GM19324 (cell line): Measurements from ENCODE around the gene MFGE8.
A peak's percentile ranks its signal among the peaks of the same experiment; 100 is the strongest.
"Not testable (repeated sequence)": the region's sequence is repeated elsewhere in the genome, so short reads cannot be mapped to it uniquely, and the experiment has no call there.

Experiments used
- ATAC-seq: cut with Tn5 transposase; IDR thresholded peaks from one replicate; pipeline ENCODE4 v1.9.1; 2021; ENCODE audit warnings: mild to moderate bottlenecking, moderate library complexity; ENCODE audit not compliant: unreplicated experiment, low FRiP score

Gene MFGE8, protein sequence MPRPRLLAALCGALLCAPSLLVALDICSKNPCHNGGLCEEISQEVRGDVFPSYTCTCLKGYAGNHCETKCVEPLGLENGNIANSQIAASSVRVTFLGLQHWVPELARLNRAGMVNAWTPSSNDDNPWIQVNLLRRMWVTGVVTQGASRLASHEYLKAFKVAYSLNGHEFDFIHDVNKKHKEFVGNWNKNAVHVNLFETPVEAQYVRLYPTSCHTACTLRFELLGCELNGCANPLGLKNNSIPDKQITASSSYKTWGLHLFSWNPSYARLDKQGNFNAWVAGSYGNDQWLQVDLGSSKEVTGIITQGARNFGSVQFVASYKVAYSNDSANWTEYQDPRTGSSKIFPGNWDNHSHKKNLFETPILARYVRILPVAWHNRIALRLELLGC

DNA sequence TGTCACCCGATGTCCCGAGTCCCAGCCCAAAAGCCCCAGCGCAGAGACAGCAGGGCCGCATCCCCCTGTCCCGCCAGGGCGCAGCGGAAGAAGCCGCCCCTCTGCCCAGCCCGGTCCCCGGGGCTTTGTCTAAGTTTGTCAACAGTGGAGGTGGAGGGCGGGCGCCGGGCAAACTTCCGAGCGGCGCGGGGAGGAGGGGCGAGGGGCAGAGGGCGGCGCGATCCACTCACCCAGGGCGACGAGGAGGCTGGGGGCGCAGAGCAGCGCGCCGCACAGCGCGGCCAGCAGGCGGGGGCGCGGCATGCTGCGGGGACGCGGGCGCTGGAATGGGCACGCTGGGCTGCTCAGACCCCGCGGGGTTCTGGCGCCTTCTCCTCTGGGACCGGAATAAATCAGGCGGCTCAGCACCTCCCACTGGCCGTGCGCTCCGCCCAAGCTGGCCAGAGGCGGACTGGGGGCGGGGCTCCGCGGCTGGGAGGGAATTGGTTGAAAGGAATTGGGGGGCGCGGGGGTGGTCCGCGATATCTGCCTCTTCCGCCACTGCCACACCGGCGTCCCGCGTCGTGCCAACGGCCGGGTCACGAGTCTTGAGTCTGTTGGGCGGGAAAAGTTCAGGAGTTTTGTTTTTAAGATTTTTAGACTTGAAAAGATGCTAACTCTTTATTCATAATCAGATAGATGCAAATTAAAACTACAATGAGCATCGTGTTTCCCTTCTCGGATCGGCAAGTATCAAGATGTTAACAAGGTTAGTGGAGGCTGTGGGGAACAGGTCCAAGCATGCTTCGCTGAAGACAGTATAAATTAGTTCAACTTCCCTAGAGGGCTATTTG, at the start of gene MFGE8:
Gene MFGE8 (minus strand): TSS at position 363 of the 833 bp plus-strand sequence. CDS start 60 bp downstream, at position 303.
- ATAC-seq, result peak; percentile 70

GRCh38 chr15:88959445-88959844, 46.3 kb upstream of the MFGE8 start:
- ATAC-seq, result no peak

- no peak for ATAC-seq
Measured at GRCh38 chr15:88956906-88957305, 43.7 kb upstream of the MFGE8 start.

DNA sequence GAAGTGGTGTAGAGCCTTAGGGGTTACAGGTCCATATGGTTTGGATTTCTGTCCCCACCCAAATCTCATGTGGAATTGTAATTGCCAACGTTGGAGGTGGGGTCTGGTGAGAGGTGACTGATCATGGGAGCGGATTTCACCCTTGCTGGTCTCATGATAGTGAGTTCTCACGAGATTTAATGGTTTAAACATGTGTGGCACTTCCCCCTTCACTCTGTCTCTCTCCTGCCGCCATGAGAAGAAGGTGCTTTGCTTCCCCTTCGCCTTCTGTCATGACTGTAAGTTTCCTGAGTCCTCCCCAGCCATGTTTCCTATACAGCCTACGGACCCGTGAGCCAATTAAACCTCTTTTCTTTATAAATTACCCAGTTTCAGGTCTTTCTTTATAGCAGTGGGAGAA, 43.1 kb upstream of the MFGE8 start:
- ATAC-seq, result no peak

GRCh38 chr15:88954431-88955277, 41.5 kb upstream of the MFGE8 start:
- no peak for ATAC-seq

DNA sequence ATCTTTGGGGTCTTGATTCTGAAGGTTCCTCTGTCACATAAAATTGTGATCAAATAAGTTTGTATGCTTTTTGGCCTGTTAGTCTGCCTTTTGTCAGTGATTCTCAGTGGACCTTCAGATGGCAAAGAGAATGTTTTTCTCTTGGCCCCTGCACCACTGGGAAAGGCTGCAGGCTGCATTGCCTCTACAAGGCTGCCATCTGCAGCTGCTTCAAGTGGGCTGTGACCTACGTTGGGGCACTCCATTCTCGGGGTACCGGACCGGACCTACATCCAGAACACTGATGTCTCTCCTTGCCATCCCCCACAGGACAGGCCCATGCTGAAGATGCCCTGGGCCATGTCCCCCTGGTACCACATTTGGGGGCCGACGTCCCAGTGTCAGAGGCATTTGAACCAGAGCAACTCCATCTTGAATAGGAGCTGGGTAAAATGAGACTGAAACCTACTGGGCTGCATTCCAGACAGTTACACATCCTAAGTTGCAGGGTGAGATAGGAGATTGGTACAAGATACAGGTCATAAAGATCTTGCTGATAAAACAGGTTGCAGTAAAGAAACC, 37.5 kb upstream of the MFGE8 start:
- ATAC-seq, result no peak

DNA sequence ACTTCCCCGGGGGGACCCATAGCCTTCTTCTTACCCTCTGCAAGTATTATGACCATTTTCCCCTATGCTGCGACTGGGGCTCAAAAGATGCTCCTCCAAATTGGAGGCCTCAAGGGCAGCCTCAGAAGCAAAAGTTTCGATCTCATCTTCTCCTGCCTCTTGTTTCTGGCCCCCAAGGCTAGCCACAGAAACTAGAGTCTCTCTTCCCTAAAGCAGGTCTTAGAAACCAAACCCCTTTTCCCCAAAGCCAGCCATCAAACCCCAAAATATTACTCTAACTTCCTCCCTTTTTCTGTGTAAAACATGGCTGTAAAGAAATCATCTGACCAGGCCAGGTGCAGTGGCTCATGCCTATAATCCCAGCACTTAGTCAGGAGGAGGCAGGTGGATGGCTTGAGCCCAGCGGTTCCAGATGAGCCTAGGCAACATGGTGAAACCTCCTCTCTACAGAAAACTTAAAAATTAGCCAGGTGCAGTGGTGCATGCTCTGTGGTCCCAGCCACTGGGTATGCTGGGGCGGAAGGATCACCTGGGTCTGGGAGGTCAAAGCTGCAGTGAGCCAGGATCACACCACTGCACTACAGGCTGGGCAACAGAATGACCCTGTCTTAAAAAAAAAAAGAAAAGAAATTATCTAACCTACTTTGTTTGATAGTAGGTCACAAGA, 36.7 kb upstream of the MFGE8 start:
- ATAC-seq, result no peak

GRCh38 chr15:88940110-88940675, 27.0 kb upstream of the MFGE8 start:
- no peak for ATAC-seq

- no peak for ATAC-seq
Measured at GRCh38 chr15:88939486-88939806, 26.3 kb upstream of the MFGE8 start.

DNA sequence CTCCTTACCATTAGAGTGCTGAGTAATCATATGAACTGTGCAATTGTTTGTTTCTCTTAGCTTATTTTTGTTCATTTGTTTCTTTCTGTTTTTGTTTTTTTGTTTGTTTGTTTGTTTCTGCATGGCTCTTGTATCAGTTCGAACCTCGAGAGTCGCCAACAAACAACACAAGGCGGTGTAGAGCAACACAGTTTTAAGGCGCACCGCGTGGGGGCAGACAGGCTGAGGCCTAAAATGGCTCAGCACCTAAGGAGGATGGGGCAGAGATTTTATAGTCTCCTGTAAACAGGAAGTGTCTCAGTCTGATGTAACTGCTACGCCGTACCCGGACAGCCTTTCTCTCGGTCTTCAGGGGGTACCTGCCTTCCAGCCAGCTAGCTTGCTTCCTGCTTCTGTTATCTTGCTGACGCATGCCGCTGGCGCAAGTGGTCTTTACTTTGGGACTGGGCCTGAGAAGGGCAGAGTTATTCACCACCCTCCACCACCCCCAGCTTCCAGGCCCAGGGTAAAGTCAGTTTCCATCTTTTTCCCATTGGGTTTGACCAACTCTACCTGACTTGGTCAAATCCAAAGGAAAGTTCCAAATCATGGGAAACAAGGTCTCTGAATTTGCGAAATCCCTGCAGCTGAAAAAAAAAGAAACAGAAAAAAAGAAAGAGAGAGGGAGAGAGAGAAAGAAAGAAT, 25.8 kb upstream of the MFGE8 start:
- ATAC-seq, result no peak

- ATAC-seq, result not testable (repeated sequence)
Measured at GRCh38 chr15:88934449-88934848, 21.3 kb upstream of the MFGE8 start.

GRCh38 chr15:88932875-88933330, 19.7 kb upstream of the MFGE8 start:
- ATAC-seq, result no peak

- no peak for ATAC-seq
Measured at GRCh38 chr15:88932271-88932874, 19.2 kb upstream of the MFGE8 start.

DNA sequence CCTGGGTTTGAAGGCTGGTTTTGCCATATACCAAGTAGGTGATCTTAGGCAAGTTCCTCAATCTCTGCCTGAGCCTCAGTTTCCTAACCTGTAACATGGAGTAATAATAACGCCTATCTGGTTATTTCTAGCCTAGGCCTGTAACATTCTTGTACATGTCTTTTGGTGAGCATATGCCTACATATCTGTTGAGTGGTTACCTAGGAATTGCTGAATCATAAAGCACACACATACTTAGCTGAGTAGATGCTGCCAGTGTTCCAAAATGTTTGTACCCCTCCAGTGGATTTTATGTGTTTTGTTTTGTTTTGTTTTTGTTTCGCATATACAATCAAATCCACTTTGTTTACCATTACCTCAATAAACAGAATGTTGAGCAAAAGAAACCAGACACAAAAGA, 17.4 kb upstream of the MFGE8 start:
- ATAC-seq, result no peak

- not testable (repeated sequence) for ATAC-seq
Measured at GRCh38 chr15:88929358-88930098, 16.3 kb upstream of the MFGE8 start.

GRCh38 chr15:88928192-88928591, 15.0 kb upstream of the MFGE8 start:
- not testable (repeated sequence) for ATAC-seq

GRCh38 chr15:88925648-88926047, 12.5 kb upstream of the MFGE8 start:
- not testable (repeated sequence) for ATAC-seq

DNA sequence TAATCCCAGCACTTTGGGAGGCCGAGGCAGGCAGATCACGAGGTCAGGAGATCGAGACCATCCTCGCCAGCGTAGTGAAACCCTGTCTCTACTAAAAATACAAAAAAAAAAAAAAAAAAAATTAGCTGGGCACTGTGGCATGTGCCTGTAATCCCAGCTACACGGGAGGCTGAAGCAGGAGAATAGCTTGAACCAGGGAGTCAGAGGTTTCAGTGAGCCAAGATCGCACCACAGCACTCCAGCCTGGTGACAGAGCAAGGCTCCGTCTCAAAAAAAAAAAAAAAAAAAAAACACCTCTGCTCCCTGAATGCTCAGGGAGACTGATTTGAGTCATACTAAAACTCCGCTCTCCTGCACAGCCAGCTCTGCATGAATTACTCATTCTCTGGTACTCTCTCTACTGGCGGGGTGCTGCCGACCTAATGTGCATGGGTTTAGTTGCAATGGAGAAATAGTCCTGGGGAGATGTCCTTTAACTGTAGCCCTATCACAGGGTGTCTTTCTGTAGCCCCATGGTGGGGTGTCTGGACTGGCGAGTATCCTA, 7.8 kb upstream of the MFGE8 start:
- not testable (repeated sequence) for ATAC-seq
